Stomach (tissue), 19 donors: ENCODE data around the gene GPX7. TPM values are rescaled to one million over a fixed set of nuclear protein-coding genes. Genes with fewer than 3 reads are reported as not detected.

Experiments used
- DNase-seq, 2 donors: peaks; one replicate each; pipeline versions ENCODE4 v3.0.0 to v3.0.0-alpha.2; 2013 to 2019
- H3K27ac ChIP-seq, 5 donors: fragments of 200-600 bp in 4 of 5; sonication (generic) in 4 of 5; one replicate each; pipeline ENCODE4 v1.5.1; 2013 to 2019; ENCODE audit warnings: mild to moderate bottlenecking in 1 of 5, moderate library complexity in 1 of 5
- H3K27me3 ChIP-seq, 3 donors: fragments of 200-600 bp; sonication (generic); one replicate each; pipeline ENCODE4 v1.5.1; 2017 to 2019; ENCODE audit warnings: mixed run types in 1 of 3
- H3K36me3 ChIP-seq, 4 donors: fragments of 200-600 bp; sonication (generic); 1 replicate in 3 of 4; 2 replicates in 1 of 4; pipeline ENCODE4 v1.5.1; 2016 to 2019
- H3K4me1 ChIP-seq, 4 donors: fragments of 200-600 bp; sonication (generic); one replicate each; pipeline ENCODE4 v1.5.1; 2016 to 2019
- H3K4me3 ChIP-seq, 4 donors: fragments of 200-600 bp; sonication (generic) in 3 of 4; one replicate each; pipeline ENCODE4 v1.5.1; 2016 to 2019; ENCODE audit warnings: mild to moderate bottlenecking in 1 of 4
- H3K9me3 ChIP-seq, 4 donors: fragments of 200-600 bp; sonication (generic); one replicate each; pipeline ENCODE4 v1.5.1; 2016 to 2019
- EP300 ChIP-seq: sonication (generic); formaldehyde crosslinking; IDR thresholded peaks from one replicate; pipeline ENCODE4 v1.6.1; 2017; ENCODE audit warnings: antibody characterized with exemption
- POLR2A ChIP-seq, 4 donors: fragments of 450-650 bp; IDR thresholded peaks; one replicate each; pipeline ENCODE4 v1.6.1; 2016; ENCODE audit warnings: antibody characterized with exemption in 4 of 4, control low read depth in 2 of 4, mild to moderate bottlenecking in 1 of 4, moderate library complexity in 1 of 4
- POLR2AphosphoS5 ChIP-seq, 3 donors: sonication (generic); formaldehyde crosslinking; IDR thresholded peaks; one replicate each; pipeline ENCODE4 v1.6.1; 2016; ENCODE audit warnings: antibody characterized with exemption in 3 of 3
- WGBS, 5 donors: extraction: QIAGEN DNeasy Blood & Tissue Kit in 3 of 5; methylation state at CpG; one replicate each; pipeline versions ENCODE4 v1.1.5 to v1.1.7; 2013 to 2018; 5-methylcytosine and 5-hydroxymethylcytosine counted together
- intact Hi-C: fragments of 100-400 bp; cut with DNase I; formaldehyde crosslinking; loops from one replicate; pipeline ENCODE4 v1.15.1; 2023; ENCODE audit warnings: low total_unique reads
- long read RNA-seq, 10 donors: transcript quantifications; one replicate each; lab custom pipeline, GENCODE V29; 2026
- polyA plus RNA-seq, 3 donors: library from polyadenylated mRNA; stranded (reverse); fragments of 200-250 nt; gene quantifications; one replicate each; pipeline ENCODE4 v1.2.3, GENCODE V29; 2013
- total RNA-seq, 5 donors: library from RNA; depleted of rRNA; stranded (reverse); fragments of >200 nt; gene quantifications; one replicate each; pipeline versions ENCODE4 v1.1.0 to v1.2.3, GENCODE V29; 2014 to 2016
- TF ChIP-seq, protein P1 (sequence below), 7 experiments: fragments of 450-650 bp in 4 of 7; fragments of 200-600 bp in 3 of 7; sonication (generic) in 3 of 7; IDR thresholded peaks; one replicate each; pipeline ENCODE4 v1.5.1; 2016 to 2019; ENCODE audit warnings: antibody characterized with exemption in 7 of 7, control low read depth in 2 of 7, mild to moderate bottlenecking in 1 of 7
- donor health status: healthy with polysubstance abuse.
- donor health status: Bipolar disorder and iron deficiency.
- donor health status: healthy.

GPX7 gene
- total RNA-seq (10 to 100 TPM in 2 of 5 donors, 1 to 10 TPM in 1, under 1 TPM in 1, not detected in 1; 0.87 to 57.6 (median 17.9) TPM), polyA plus RNA-seq (1 to 10 TPM; 6.3 to 7.0 (median 7.0) TPM)
- long read RNA-seq, donor 1, transcript GPX7-201 (3 exons, 1,228 nt): major isoform, 13 of 14 reads
- long read RNA-seq, donor 1, partial matches to known transcripts: 0 of 14 reads
- long read RNA-seq, donor 1, other reads (novel, unspliced or antisense): 0 of 14 reads
- long read RNA-seq, donor 2, transcript GPX7-201 (3 exons, 1,228 nt): major isoform, 15 of 15 reads
- long read RNA-seq, donor 2, partial matches to known transcripts: 0 of 15 reads
- long read RNA-seq, donor 2, other reads (novel, unspliced or antisense): 0 of 15 reads
- long read RNA-seq, donor 3, transcript GPX7-201 (3 exons, 1,228 nt): major isoform, 12 of 12 reads
- long read RNA-seq, donor 3, partial matches to known transcripts: 0 of 12 reads
- long read RNA-seq, donor 3, other reads (novel, unspliced or antisense): 0 of 12 reads
- long read RNA-seq, donor 4: 0 reads
- long read RNA-seq, donor 5, transcript GPX7-201 (3 exons, 1,228 nt): major isoform, 25 of 27 reads
- long read RNA-seq, donor 5, partial matches to known transcripts: 0 of 27 reads
- long read RNA-seq, donor 5, other reads (novel, unspliced or antisense): 0 of 27 reads
- long read RNA-seq, donor 6: 0 reads
- long read RNA-seq, donor 7, transcript GPX7-201 (3 exons, 1,228 nt): major isoform, 42 of 43 reads
- long read RNA-seq, donor 7, partial matches to known transcripts: 0 of 43 reads
- long read RNA-seq, donor 7, other reads (novel, unspliced or antisense): 0 of 43 reads
- long read RNA-seq, donor 8, transcript GPX7-201 (3 exons, 1,228 nt): major isoform, 28 of 29 reads
- long read RNA-seq, donor 8, partial matches to known transcripts: 0 of 29 reads
- long read RNA-seq, donor 8, other reads (novel, unspliced or antisense): 0 of 29 reads
- long read RNA-seq, donor 9, transcript GPX7-201 (3 exons, 1,228 nt): major isoform, 14 of 16 reads
- long read RNA-seq, donor 9, partial matches to known transcripts: 0 of 16 reads
- long read RNA-seq, donor 9, other reads (novel, unspliced or antisense): 0 of 16 reads
- long read RNA-seq, donor 10, transcript GPX7-201 (3 exons, 1,228 nt): major isoform, 9 of 9 reads
- long read RNA-seq, donor 10, partial matches to known transcripts: 0 of 9 reads
- long read RNA-seq, donor 10, other reads (novel, unspliced or antisense): 0 of 9 reads

GRCh38 chr1:52601991-52602855 lies at the start of gene GPX7:
Gene GPX7, plus strand, starts transcription at chr1:52602371. Its CDS starts 39 bp downstream, at chr1:52602410.
- H3K27ac ChIP-seq: peak within 1 kb of the TSS; percentile 37 to 88 (median 76)
- H3K9me3 ChIP-seq: no peaks in the 10 kb centered on the region
- peaks cover 9 to 43% (median 25%) of the 10 kb centered on the region in 4 donors for H3K4me1 ChIP-seq
- no peak for TF ChIP-seq EP300
- no peak for TF ChIP-seq POLR2A (IDR thresholded peaks at IDR 0.05)
- TF ChIP-seq, protein P1, sequence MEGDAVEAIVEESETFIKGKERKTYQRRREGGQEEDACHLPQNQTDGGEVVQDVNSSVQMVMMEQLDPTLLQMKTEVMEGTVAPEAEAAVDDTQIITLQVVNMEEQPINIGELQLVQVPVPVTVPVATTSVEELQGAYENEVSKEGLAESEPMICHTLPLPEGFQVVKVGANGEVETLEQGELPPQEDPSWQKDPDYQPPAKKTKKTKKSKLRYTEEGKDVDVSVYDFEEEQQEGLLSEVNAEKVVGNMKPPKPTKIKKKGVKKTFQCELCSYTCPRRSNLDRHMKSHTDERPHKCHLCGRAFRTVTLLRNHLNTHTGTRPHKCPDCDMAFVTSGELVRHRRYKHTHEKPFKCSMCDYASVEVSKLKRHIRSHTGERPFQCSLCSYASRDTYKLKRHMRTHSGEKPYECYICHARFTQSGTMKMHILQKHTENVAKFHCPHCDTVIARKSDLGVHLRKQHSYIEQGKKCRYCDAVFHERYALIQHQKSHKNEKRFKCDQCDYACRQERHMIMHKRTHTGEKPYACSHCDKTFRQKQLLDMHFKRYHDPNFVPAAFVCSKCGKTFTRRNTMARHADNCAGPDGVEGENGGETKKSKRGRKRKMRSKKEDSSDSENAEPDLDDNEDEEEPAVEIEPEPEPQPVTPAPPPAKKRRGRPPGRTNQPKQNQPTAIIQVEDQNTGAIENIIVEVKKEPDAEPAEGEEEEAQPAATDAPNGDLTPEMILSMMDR (IDR thresholded peaks at IDR 0.05): no peak
- TF ChIP-seq POLR2AphosphoS5 (IDR thresholded peaks at IDR 0.05): no peak
- intact Hi-C loops: no loop called here
- peak within 1 kb of the TSS; percentile 55 to 66 (median 64) for H3K4me3 ChIP-seq
- H3K27me3 ChIP-seq: no peaks in the 10 kb centered on the region
- WGBS, 5 donors: 3 to 12% (median 3%) methylated on average over 8 to 97 of the region's 97 CpGs
- DNase-seq: peak; percentile 39 to 85
- peaks cover 5 to 12% (median 9%) of the 10 kb centered on the region in 4 donors for H3K36me3 ChIP-seq

GRCh38 chr1:52552505-52553361 lies 49.4 kb upstream of the GPX7 start, which contains the start of gene TUT4:
Gene TUT4, minus strand, starts transcription at chr1:52553092. Its CDS starts 26,812 bp downstream, at chr1:52526280.
- Histone ChIP-seq H3K4me1 (peaks cover 0 to 52% (median 36%) of the 10 kb centered on the region in 4 donors), H3K9me3 (no peaks in the 10 kb centered on the region), H3K27ac (peak within 1 kb of the TSS; percentile 87 to 94 (median 91)), H3K4me3 (peak within 1 kb of the TSS; percentile 78 to 99 (median 92)), H3K36me3 (no peaks in the 10 kb centered on the region), H3K27me3 (no peaks in the 10 kb centered on the region)
- intact Hi-C loops: no loop called here
- TF ChIP-seq, protein P1 (IDR thresholded peaks at IDR 0.05): peak in 1 of 7 experiments; percentile 10
- peak; percentile 8 to 63 (median 50) for TF ChIP-seq POLR2AphosphoS5 (IDR thresholded peaks at IDR 0.05)
- no peak for TF ChIP-seq EP300
- no peak for TF ChIP-seq POLR2A (IDR thresholded peaks at IDR 0.05)
- peak; percentile 72 to 96 for DNase-seq
- 0 to 2% (median 1%) methylated on average over 25 to 67 of the region's 68 CpGs for WGBS, 5 donors

DNA sequence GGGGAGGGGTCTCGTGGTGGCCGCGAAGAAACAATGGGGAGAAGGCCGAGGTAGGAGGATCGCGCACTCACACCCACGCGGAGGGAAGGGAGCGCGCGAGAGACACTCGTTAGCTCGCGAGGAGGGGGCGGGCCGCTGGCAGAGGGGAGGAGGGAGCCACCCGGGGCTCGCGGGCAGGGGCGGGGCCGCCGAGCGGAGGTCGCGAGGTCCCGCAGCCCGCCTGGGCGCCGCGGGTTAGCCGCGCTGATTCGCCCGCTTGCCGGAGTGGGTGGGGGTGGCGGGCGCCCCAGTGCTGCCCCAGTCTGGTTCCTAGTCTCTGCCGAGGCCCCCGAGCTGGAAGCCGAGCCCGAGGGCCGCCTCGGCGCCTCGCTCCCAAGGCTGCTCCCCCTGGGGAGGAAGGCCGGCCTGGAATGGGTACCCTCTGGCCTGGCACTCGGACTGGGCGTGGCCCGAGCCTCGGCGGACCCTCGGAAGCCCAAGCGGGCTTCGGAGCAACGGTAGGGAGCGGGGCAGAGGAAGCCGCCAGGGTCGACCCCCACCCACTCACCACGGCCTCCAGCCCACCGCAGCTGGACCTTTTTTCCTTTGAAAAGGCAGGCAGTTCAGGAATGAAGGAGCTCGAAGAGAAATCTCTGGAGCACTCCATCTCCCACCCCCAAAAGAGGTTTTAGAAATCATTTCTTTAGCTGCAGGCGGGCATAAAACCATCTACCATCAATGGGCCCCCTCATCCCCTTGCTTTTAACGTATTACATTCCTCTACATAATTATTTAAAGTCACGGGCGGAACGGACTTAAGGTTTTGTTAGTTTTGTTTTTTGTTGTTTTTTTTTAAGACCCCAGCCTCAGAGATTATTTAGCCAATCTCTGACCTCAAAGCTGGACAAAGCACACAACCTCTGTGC lies 48.6 kb upstream of the GPX7 start:
- Histone ChIP-seq H3K36me3 (no peaks in the 10 kb centered on the region), H3K4me1 (peaks cover 0 to 45% (median 32%) of the 10 kb centered on the region in 4 donors), H3K9me3 (no peaks in the 10 kb centered on the region), H3K27ac (peak overlapping the region; percentile 87 to 94 (median 91)), H3K27me3 (no peaks in the 10 kb centered on the region), H3K4me3 (peak overlapping the region; percentile 78 to 99 (median 92))
- 4 to 8% (median 5%) methylated on average over 42 to 66 of the region's 66 CpGs for WGBS, 5 donors
- peak; percentile 79 to 97 for DNase-seq
- TF ChIP-seq, protein P1 (IDR thresholded peaks at IDR 0.05): no peak
- TF ChIP-seq POLR2AphosphoS5 (IDR thresholded peaks at IDR 0.05) (peak in 2 of 3 donors; percentile 23 to 33), EP300 (no peak), POLR2A (IDR thresholded peaks at IDR 0.05) (no peak)
- intact Hi-C loops: no loop called here
